ENCODE data around the gene TPPP2. TPM values are rescaled to one million over a fixed set of nuclear protein-coding genes. Genes with fewer than 3 reads are reported as not detected.

TPPP2 gene
- total RNA-seq, 1 experiment from 2014 or later = not detected

GRCh38 chr14:21068521-21069387 is 38.7 kb downstream of the TPPP2 start:
- Histone ChIP-seq H3K27ac (ENCODE audit: low read length) (no peak overlapping the region), H3K4me1 (ENCODE audit: control insufficient read depth, insufficient read depth, low read length) (peaks cover 7% of the 10 kb centered on the region), H3K4me3 (ENCODE audit: low read depth in 2 of 2, low read length in 2 of 2) (peak overlapping the region; percentile 54 to 62; a peak in 3 of 4 replicates), H3K9me3 (ENCODE audit: control insufficient read depth, insufficient read depth, low read depth, low read length) (no peaks in the 10 kb centered on the region), H3K27me3 (ENCODE audit: control insufficient read depth, insufficient read depth, low read length) (0 out of 2 replicates have a peak, but pooled peaks cover 2% of the 10 kb centered on the region), H3K36me3 (ENCODE audit: control insufficient read depth, insufficient read depth, low read length) (no peaks in the 10 kb centered on the region)
- TF ChIP-seq TCF7L2 (IDR thresholded peaks at IDR 0.05; ENCODE audit: low read depth, low read length) (no peak), POLR2AphosphoS5 (IDR thresholded peaks at IDR 0.05; ENCODE audit: low read depth, low read length) (no peak), SIN3A (IDR thresholded peaks at IDR 0.05; ENCODE audit: borderline replicate concordance, insufficient read depth, low read depth, low read length) (no peak)
- TF ChIP-seq, protein P1, sequence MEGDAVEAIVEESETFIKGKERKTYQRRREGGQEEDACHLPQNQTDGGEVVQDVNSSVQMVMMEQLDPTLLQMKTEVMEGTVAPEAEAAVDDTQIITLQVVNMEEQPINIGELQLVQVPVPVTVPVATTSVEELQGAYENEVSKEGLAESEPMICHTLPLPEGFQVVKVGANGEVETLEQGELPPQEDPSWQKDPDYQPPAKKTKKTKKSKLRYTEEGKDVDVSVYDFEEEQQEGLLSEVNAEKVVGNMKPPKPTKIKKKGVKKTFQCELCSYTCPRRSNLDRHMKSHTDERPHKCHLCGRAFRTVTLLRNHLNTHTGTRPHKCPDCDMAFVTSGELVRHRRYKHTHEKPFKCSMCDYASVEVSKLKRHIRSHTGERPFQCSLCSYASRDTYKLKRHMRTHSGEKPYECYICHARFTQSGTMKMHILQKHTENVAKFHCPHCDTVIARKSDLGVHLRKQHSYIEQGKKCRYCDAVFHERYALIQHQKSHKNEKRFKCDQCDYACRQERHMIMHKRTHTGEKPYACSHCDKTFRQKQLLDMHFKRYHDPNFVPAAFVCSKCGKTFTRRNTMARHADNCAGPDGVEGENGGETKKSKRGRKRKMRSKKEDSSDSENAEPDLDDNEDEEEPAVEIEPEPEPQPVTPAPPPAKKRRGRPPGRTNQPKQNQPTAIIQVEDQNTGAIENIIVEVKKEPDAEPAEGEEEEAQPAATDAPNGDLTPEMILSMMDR (IDR thresholded peaks at IDR 0.05) = peak; percentile 75
- TF ChIP-seq, protein P2, sequence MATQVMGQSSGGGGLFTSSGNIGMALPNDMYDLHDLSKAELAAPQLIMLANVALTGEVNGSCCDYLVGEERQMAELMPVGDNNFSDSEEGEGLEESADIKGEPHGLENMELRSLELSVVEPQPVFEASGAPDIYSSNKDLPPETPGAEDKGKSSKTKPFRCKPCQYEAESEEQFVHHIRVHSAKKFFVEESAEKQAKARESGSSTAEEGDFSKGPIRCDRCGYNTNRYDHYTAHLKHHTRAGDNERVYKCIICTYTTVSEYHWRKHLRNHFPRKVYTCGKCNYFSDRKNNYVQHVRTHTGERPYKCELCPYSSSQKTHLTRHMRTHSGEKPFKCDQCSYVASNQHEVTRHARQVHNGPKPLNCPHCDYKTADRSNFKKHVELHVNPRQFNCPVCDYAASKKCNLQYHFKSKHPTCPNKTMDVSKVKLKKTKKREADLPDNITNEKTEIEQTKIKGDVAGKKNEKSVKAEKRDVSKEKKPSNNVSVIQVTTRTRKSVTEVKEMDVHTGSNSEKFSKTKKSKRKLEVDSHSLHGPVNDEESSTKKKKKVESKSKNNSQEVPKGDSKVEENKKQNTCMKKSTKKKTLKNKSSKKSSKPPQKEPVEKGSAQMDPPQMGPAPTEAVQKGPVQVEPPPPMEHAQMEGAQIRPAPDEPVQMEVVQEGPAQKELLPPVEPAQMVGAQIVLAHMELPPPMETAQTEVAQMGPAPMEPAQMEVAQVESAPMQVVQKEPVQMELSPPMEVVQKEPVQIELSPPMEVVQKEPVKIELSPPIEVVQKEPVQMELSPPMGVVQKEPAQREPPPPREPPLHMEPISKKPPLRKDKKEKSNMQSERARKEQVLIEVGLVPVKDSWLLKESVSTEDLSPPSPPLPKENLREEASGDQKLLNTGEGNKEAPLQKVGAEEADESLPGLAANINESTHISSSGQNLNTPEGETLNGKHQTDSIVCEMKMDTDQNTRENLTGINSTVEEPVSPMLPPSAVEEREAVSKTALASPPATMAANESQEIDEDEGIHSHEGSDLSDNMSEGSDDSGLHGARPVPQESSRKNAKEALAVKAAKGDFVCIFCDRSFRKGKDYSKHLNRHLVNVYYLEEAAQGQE (IDR thresholded peaks at IDR 0.05; ENCODE audit: insufficient read depth in 1 of 2, low read depth in 2 of 2, low read length in 1 of 2) = no peak
- CTCF ChIA-PET = interaction anchor here (0.6 to 1.9 kb wide), 7 partner anchors 14 to 54 kb away, joined by 3 to 10 read pairs (median 3); no protein-coding TSS in a partner anchor
- DNase-seq (ENCODE audit: low read depth, low spot score) = no peak
- intact Hi-C loops (cut with micrococcal nuclease; ENCODE audit: unreplicated experiment) = loop anchor here (1.0 to 5.0 kb wide), 2 partner anchors 24 to 39 kb away; no protein-coding TSS in a partner anchor
- BruUV-seq (replicated peaks) = no TSS peak
- POLR2A ChIA-PET = no interaction called here
- peak; percentile 61 for ATAC-seq
- in situ Hi-C loops (cut with HindIII; ENCODE audit: low pct_unique_long_range_greater_than_20kb, low sequenced_read_pairs) = no loop called here

- peak overlapping the region; percentile 61 for H3K27ac ChIP-seq (ENCODE audit: low read length)
- H3K4me1 ChIP-seq (ENCODE audit: control insufficient read depth, insufficient read depth, low read length) = peaks cover 7% of the 10 kb centered on the region
- DNase-seq (ENCODE audit: low read depth, low spot score) (no peak), ATAC-seq (peak; percentile 17)
- peak overlapping the region; percentile 54 to 62 for H3K4me3 ChIP-seq (ENCODE audit: low read depth in 2 of 2, low read length in 2 of 2)
- in situ Hi-C loops (cut with HindIII; ENCODE audit: low pct_unique_long_range_greater_than_20kb, low sequenced_read_pairs) (no loop called here), intact Hi-C loops (cut with micrococcal nuclease; ENCODE audit: unreplicated experiment) (loop anchor here (5.0 kb wide), 1 partner anchor 38 kb away; no protein-coding TSS in a partner anchor)
- no TSS peak for BruUV-seq (replicated peaks)
- H3K27me3 ChIP-seq (ENCODE audit: control insufficient read depth, insufficient read depth, low read length) = 0 out of 2 replicates have a peak, but pooled peaks cover 2% of the 10 kb centered on the region
- TF ChIP-seq, protein P1 (IDR thresholded peaks at IDR 0.05) = no peak
- no peak for TF ChIP-seq SIN3A (IDR thresholded peaks at IDR 0.05; ENCODE audit: borderline replicate concordance, insufficient read depth, low read depth, low read length)
- TF ChIP-seq POLR2AphosphoS5 (IDR thresholded peaks at IDR 0.05; ENCODE audit: low read depth, low read length) = no peak
- TF ChIP-seq, protein P2 (IDR thresholded peaks at IDR 0.05; ENCODE audit: insufficient read depth in 1 of 2, low read depth in 2 of 2, low read length in 1 of 2) = no peak
- no peak for TF ChIP-seq TCF7L2 (IDR thresholded peaks at IDR 0.05; ENCODE audit: low read depth, low read length)
- H3K36me3 ChIP-seq (ENCODE audit: control insufficient read depth, insufficient read depth, low read length) = no peaks in the 10 kb centered on the region
- ChIA-PET CTCF (interaction anchor here (1.5 to 2.4 kb wide), 2 partner anchors 23 to 35 kb away, joined by 10 read pairs; no protein-coding TSS in a partner anchor), POLR2A (no interaction called here)
- no peaks in the 10 kb centered on the region for H3K9me3 ChIP-seq (ENCODE audit: control insufficient read depth, insufficient read depth, low read depth, low read length)
Measured at GRCh38 chr14:21069388-21070082, 39.5 kb downstream of the TPPP2 start.
